Trophoblast cell (in vitro differentiated cells and primary cell): ENCODE results near the gene CACNG7.

ENCODE experiments used
- DNase-seq, 2 donors: peaks; one replicate each; pipeline ENCODE4 v3.0.0-alpha.2; 2016
- H2AFZ ChIP-seq: 2 replicates; pipeline ENCODE4 v1.6.1; 2013; ENCODE audit warnings: low read length, moderate library complexity, mild to moderate bottlenecking; ENCODE audit not compliant: insufficient read depth, poor library complexity
- H2AK5ac ChIP-seq: 2 replicates; pipeline ENCODE4 v1.6.1; 2013; ENCODE audit warnings: mild to moderate bottlenecking, low read length
- H2BK120ac ChIP-seq: 2 replicates; pipeline ENCODE4 v1.6.1; 2013; ENCODE audit warnings: low read length, mild to moderate bottlenecking, moderate library complexity; ENCODE audit not compliant: insufficient read depth, poor library complexity
- H2BK12ac ChIP-seq: 2 replicates; pipeline ENCODE4 v1.6.1; 2013; ENCODE audit warnings: mild to moderate bottlenecking, low read length, moderate library complexity
- H2BK5ac ChIP-seq: 2 replicates; pipeline ENCODE4 v1.6.1; 2013; ENCODE audit warnings: low read length, low read depth, moderate library complexity, mild to moderate bottlenecking; ENCODE audit not compliant: poor library complexity
- H3K14ac ChIP-seq: 2 replicates; pipeline ENCODE4 v1.6.1; 2013; ENCODE audit warnings: mild to moderate bottlenecking, low read length
- H3K18ac ChIP-seq: 2 replicates; pipeline ENCODE4 v1.6.1; 2013; ENCODE audit warnings: mild to moderate bottlenecking, low read length
- H3K23ac ChIP-seq: 2 replicates; pipeline ENCODE4 v1.6.1; 2013; ENCODE audit warnings: low read length
- H3K27ac ChIP-seq: 2 replicates; pipeline ENCODE4 v1.5.1; 2013; ENCODE audit warnings: low read depth, mild to moderate bottlenecking, inconsistent platforms, low read length, moderate library complexity
- H3K27me3 ChIP-seq: 2 replicates; pipeline ENCODE4 v1.6.1; 2013; ENCODE audit warnings: inconsistent platforms, mild to moderate bottlenecking, low read length, moderate library complexity; ENCODE audit not compliant: insufficient read depth
- H3K36me3 ChIP-seq, 2 experiments: 1 replicate in 1 of 2; 2 replicates in 1 of 2; pipeline ENCODE4 v1.6.1; 2013; ENCODE audit warnings: low read length in 2 of 2, mild to moderate bottlenecking in 2 of 2, moderate library complexity in 1 of 2; ENCODE audit not compliant: insufficient read depth in 2 of 2, control insufficient read depth in 1 of 2
- H3K4ac ChIP-seq: 2 replicates; pipeline ENCODE4 v1.6.1; 2013; ENCODE audit warnings: low read depth, mild to moderate bottlenecking, low read length, moderate library complexity
- H3K4me1 ChIP-seq, 2 experiments: 1 replicate in 1 of 2; 2 replicates in 1 of 2; pipeline ENCODE4 v1.6.1; 2013; ENCODE audit warnings: low read length in 2 of 2, mild to moderate bottlenecking in 2 of 2, moderate library complexity in 1 of 2; ENCODE audit not compliant: insufficient read depth in 2 of 2, control insufficient read depth in 1 of 2
- H3K4me2 ChIP-seq: 2 replicates; pipeline ENCODE4 v1.6.1; 2013; ENCODE audit warnings: inconsistent platforms, mild to moderate bottlenecking, low read length, moderate library complexity
- H3K4me3 ChIP-seq: 2 replicates; pipeline ENCODE4 v1.5.1; 2013; ENCODE audit warnings: mild to moderate bottlenecking, low read depth, low read length, inconsistent platforms
- H3K79me1 ChIP-seq: one replicate; pipeline ENCODE4 v1.6.1; 2013; ENCODE audit warnings: low read length
- H3K79me2 ChIP-seq: 2 replicates; pipeline ENCODE4 v1.6.1; 2013; ENCODE audit warnings: low read length, mild to moderate bottlenecking; ENCODE audit not compliant: control insufficient read depth, insufficient read depth, poor library complexity
- H3K9ac ChIP-seq: 2 replicates; pipeline ENCODE4 v1.6.1; 2013; ENCODE audit warnings: mild to moderate bottlenecking, low read length
- H3K9me3 ChIP-seq: 2 replicates; pipeline ENCODE4 v1.6.1; 2013; ENCODE audit warnings: low read depth, mild to moderate bottlenecking, control low read depth, inconsistent platforms, low read length; ENCODE audit not compliant: insufficient read depth
- H4K12ac ChIP-seq: 2 replicates; pipeline ENCODE4 v1.6.1; 2013; ENCODE audit warnings: low read depth, mild to moderate bottlenecking, low read length, moderate library complexity
- H4K8ac ChIP-seq: 2 replicates; pipeline ENCODE4 v1.6.1; 2013; ENCODE audit warnings: low read depth, mild to moderate bottlenecking, low read length, moderate library complexity
- H4K91ac ChIP-seq: one replicate; pipeline ENCODE4 v1.6.1; 2013; ENCODE audit warnings: low read depth, mild to moderate bottlenecking, low read length, moderate library complexity
- WGBS: extraction: QIAGEN DNeasy Blood & Tissue Kit; methylation state at CpG from one replicate; pipeline ENCODE4 v1.1.7; 2013; ENCODE audit warnings: missing lambda C conversion rate; ENCODE audit not compliant: insufficient read length, insufficient coverage; ENCODE audit errors: extremely low coverage; 5-methylcytosine and 5-hydroxymethylcytosine counted together

CACNG7 gene

GRCh38 chr19:53927739-53928138 lies 18.7 kb downstream of the CACNG7 start:
- Histone ChIP-seq H3K4me1 (no peaks in the 10 kb centered on the region), H3K9ac (no peak overlapping the region), H3K14ac (no peak overlapping the region), H3K79me1 (no peaks in the 10 kb centered on the region), H3K4ac (no peak overlapping the region), H3K4me2 (no peak overlapping the region), H3K27ac (no peak overlapping the region), H3K9me3 (no peaks in the 10 kb centered on the region), H2BK12ac (no peak overlapping the region), H3K36me3 (no peaks in the 10 kb centered on the region), H3K23ac (no peak overlapping the region), H2BK5ac (no peak overlapping the region), H2AK5ac (no peak overlapping the region), H3K18ac (no peak overlapping the region), H3K4me3 (no peak overlapping the region), H4K91ac (no peak overlapping the region), H4K8ac (no peak overlapping the region), H3K79me2 (no peaks in the 10 kb centered on the region), H2BK120ac (no peak overlapping the region), H2AFZ (no peak overlapping the region), H3K27me3 (no peaks in the 10 kb centered on the region), H4K12ac (no peak overlapping the region)
- WGBS, result no CpG with 5 or more reads among the region's 8 CpGs
- DNase-seq, result peak; percentile 58 to 82

GRCh38 chr19:53936029-53936428 lies 27.0 kb downstream of the CACNG7 start:
- no peak overlapping the region for H3K4ac ChIP-seq
- no peak overlapping the region for H4K91ac ChIP-seq
- H3K27me3 ChIP-seq, result no peaks in the 10 kb centered on the region
- WGBS, result no CpG with 5 or more reads among the region's 7 CpGs
- H2BK120ac ChIP-seq, result no peak overlapping the region
- H3K79me1 ChIP-seq, result no peaks in the 10 kb centered on the region
- no peak overlapping the region for H2BK12ac ChIP-seq
- H3K4me2 ChIP-seq, result no peak overlapping the region
- H3K36me3 ChIP-seq, result no peaks in the 10 kb centered on the region
- no peaks in the 10 kb centered on the region for H3K9me3 ChIP-seq
- no peak overlapping the region for H4K12ac ChIP-seq
- no peak overlapping the region for H3K23ac ChIP-seq
- no peak for DNase-seq
- H2AK5ac ChIP-seq, result no peak overlapping the region
- H4K8ac ChIP-seq, result no peak overlapping the region
- no peak overlapping the region for H3K18ac ChIP-seq
- no peaks in the 10 kb centered on the region for H3K79me2 ChIP-seq
- no peak overlapping the region for H2AFZ ChIP-seq
- H3K4me3 ChIP-seq, result no peak overlapping the region
- no peak overlapping the region for H3K27ac ChIP-seq
- H3K4me1 ChIP-seq, result no peaks in the 10 kb centered on the region
- H3K14ac ChIP-seq, result no peak overlapping the region
- H2BK5ac ChIP-seq, result no peak overlapping the region
- H3K9ac ChIP-seq, result no peak overlapping the region

GRCh38 chr19:53942001-53942786 lies 33.1 kb downstream of the CACNG7 start:
- Histone ChIP-seq H3K4me1 (peaks cover 4 to 5% of the 10 kb centered on the region in 2 experiments), H2AK5ac (no peak overlapping the region), H3K27me3 (peaks cover 11% of the 10 kb centered on the region), H2AFZ (no peak overlapping the region), H3K4ac (no peak overlapping the region), H2BK5ac (no peak overlapping the region), H3K27ac (no peak overlapping the region), H3K9me3 (peaks cover 6% of the 10 kb centered on the region), H3K9ac (no peak overlapping the region), H3K79me2 (no peaks in the 10 kb centered on the region), H4K8ac (no peak overlapping the region), H3K79me1 (no peaks in the 10 kb centered on the region), H2BK120ac (no peak overlapping the region), H2BK12ac (no peak overlapping the region), H3K4me2 (peak overlapping the region; percentile 32), H4K12ac (no peak overlapping the region), H3K4me3 (no peak overlapping the region), H3K23ac (no peak overlapping the region), H4K91ac (no peak overlapping the region), H3K18ac (no peak overlapping the region), H3K36me3 (no peaks in the 10 kb centered on the region), H3K14ac (no peak overlapping the region)
- DNase-seq, result no peak
- WGBS, result no CpG with 5 or more reads among the region's 55 CpGs

DNA sequence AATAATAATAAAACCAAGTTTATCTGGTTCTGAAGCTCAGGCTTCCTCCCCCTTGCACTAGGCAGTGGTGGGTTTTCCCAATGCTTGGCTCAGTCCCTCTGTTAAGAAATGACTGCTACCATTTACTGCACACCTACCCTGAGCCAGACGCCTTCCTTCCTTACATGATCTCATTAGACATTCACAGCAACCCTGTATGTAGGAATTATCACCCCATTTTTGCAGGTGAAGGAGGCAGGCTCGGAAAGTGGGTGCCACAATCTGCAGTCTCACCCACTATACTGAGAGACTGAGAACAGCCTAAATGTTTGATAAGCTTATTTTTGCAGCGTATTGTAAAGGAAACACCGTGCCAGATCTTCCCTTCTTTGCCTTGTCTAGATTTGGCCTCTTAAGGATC lies 35.3 kb downstream of the CACNG7 start:
- Histone ChIP-seq H3K79me1 (no peaks in the 10 kb centered on the region), H3K14ac (no peak overlapping the region), H2BK12ac (no peak overlapping the region), H3K4me3 (no peak overlapping the region), H2BK5ac (no peak overlapping the region), H2AK5ac (no peak overlapping the region), H3K9me3 (peaks cover 6% of the 10 kb centered on the region), H3K27me3 (peaks cover 11% of the 10 kb centered on the region), H3K4me1 (peaks cover 4 to 5% of the 10 kb centered on the region in 2 experiments), H3K9ac (no peak overlapping the region), H3K27ac (no peak overlapping the region), H4K91ac (no peak overlapping the region), H3K4me2 (no peak overlapping the region), H2BK120ac (no peak overlapping the region), H3K18ac (no peak overlapping the region), H3K4ac (no peak overlapping the region), H4K8ac (no peak overlapping the region), H2AFZ (no peak overlapping the region), H3K79me2 (no peaks in the 10 kb centered on the region), H3K23ac (no peak overlapping the region), H3K36me3 (no peaks in the 10 kb centered on the region), H4K12ac (no peak overlapping the region)
- DNase-seq, result no peak
- no CpG with 5 or more reads among the region's 4 CpGs for WGBS
